IPS DF 6.9 (cell line): ENCODE data around the gene CHML.

ENCODE experiments used
- DNase-seq: peaks from one replicate; pipeline ENCODE4 v3.0.0-alpha.2; 2013; ENCODE audit warnings: low read depth, low spot score
- H3K27ac ChIP-seq: one replicate; pipeline ENCODE4 v1.5.1; 2013; ENCODE audit warnings: low read length, control low read depth
- H3K27me3 ChIP-seq: 2 replicates; pipeline ENCODE4 v1.6.1; 2013; ENCODE audit warnings: mild to moderate bottlenecking, low read length; ENCODE audit not compliant: control insufficient read depth, insufficient read depth
- H3K36me3 ChIP-seq: 2 replicates; pipeline ENCODE4 v1.6.1; 2013; ENCODE audit warnings: low read length; ENCODE audit not compliant: control insufficient read depth, insufficient read depth
- H3K4me1 ChIP-seq: 2 replicates; pipeline ENCODE4 v1.6.1; 2013; ENCODE audit warnings: low read length; ENCODE audit not compliant: control insufficient read depth, insufficient read depth
- H3K4me3 ChIP-seq: 2 replicates; pipeline ENCODE4 v1.5.1; 2013; ENCODE audit warnings: mild to moderate bottlenecking, low read length
- H3K9me3 ChIP-seq: 2 replicates; pipeline ENCODE4 v1.6.1; 2013; ENCODE audit warnings: low read length, inconsistent platforms; ENCODE audit not compliant: control insufficient read depth, insufficient read depth
- WGBS: extraction: QIAGEN DNeasy Blood & Tissue Kit; methylation state at CpG from one replicate; pipeline ENCODE4 v1.1.7; 2013; ENCODE audit warnings: mixed read lengths, missing lambda C conversion rate; ENCODE audit not compliant: insufficient read length, insufficient coverage; 5-methylcytosine and 5-hydroxymethylcytosine counted together

The CHML gene

DNA sequence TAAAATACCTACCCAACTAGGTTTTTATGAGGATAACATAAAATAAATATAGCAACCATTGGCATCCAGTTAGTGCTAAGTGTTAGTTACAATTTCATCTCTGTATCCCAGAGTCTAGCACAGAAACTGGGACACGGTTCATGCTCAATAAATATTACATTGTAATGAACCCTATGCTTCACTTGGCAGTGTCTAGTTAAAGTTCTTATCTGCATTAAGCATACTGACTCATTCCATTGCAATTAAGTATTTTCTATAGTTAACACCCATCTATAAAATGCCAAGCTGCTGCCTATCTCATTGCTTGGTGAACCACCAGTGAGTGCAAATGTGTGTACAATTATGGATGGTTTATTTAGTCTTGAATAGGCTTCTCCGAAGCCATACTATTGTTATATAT, 15.2 kb downstream of the CHML start:
- Histone ChIP-seq H3K4me3 (no peak overlapping the region), H3K4me1 (no peaks in the 10 kb centered on the region), H3K9me3 (no peaks in the 10 kb centered on the region), H3K27me3 (no peaks in the 10 kb centered on the region), H3K27ac (no peak overlapping the region), H3K36me3 (no peaks in the 10 kb centered on the region)
- no peak for DNase-seq
- no CpG with 5 or more reads among the region's 2 CpGs for WGBS

- Histone ChIP-seq H3K4me1 (no peaks in the 10 kb centered on the region), H3K4me3 (no peak overlapping the region), H3K9me3 (no peaks in the 10 kb centered on the region), H3K36me3 (no peaks in the 10 kb centered on the region), H3K27ac (no peak overlapping the region), H3K27me3 (no peaks in the 10 kb centered on the region)
- DNase-seq = no peak
- no CpG with 5 or more reads among the region's 5 CpGs for WGBS
Measured at GRCh38 chr1:241622669-241623068, 17.5 kb downstream of the CHML start.

DNA sequence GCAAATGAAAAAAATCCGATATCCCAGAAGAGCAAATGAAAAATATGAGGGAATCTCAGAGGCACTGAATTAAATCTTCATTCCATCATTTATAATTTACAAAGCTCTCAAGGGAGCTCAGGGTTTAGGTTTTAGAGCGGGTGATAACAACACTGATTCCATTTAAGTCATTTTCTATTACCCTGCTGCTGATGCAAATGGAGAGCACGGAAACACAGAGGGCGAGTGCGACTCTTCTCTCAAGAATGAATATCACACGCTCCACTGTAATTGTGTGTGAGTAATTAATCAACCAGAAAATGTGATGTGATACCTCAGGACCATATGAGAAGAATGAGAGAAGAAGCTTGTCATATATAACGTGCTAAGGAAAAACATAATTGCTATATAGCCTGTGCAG, 22.7 kb downstream of the CHML start:
- no peak overlapping the region for H3K4me3 ChIP-seq
- no peaks in the 10 kb centered on the region for H3K27me3 ChIP-seq
- DNase-seq = no peak
- no peaks in the 10 kb centered on the region for H3K9me3 ChIP-seq
- no CpG with 5 or more reads among the region's 7 CpGs for WGBS
- H3K27ac ChIP-seq = no peak overlapping the region
- H3K4me1 ChIP-seq = no peaks in the 10 kb centered on the region
- H3K36me3 ChIP-seq = no peaks in the 10 kb centered on the region

DNA sequence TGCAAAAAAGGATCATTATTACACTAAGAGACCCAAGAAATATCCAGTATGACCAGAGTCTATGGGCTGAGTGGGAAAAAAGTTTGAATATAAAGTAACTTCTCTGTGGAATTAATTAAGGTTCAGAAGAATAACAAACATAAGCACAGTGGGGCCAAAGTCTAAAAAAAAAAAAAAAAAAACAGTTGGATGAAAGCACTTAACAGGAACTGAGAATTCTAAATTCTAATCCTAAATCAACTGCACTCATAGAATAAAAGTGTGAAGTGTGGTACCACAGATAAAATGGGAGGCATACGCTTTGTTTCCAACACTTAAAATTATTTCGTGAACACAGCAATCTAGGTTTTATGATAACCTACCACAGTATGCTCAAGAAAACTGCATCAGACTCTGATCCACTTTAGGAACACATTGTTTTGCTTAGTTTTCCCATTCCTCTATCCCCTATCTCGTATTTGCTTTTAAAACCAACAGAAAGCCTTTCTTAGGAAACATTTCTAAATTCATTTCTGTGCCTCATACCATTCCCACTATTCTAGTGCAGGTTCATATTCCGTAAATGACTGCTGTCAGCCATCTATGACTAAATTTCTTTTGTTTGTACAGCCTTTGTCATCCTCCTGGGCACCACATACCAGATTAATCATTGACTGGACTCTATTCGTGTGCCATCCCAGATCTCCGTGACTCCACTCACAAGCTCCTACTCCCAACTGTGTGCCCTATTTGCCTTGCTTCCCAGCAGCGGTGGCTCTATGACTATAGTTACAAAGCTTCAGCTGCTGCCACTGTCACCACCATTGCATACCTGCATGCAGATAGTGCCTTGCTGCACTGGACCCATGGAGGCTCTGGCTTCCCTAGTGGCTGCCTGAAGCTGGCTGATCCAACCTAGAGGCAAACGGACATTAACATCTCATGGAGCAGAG, 24.9 kb downstream of the CHML start:
- Histone ChIP-seq H3K4me3 (no peak overlapping the region), H3K9me3 (no peaks in the 10 kb centered on the region), H3K27me3 (no peaks in the 10 kb centered on the region), H3K4me1 (no peaks in the 10 kb centered on the region), H3K27ac (no peak overlapping the region), H3K36me3 (no peaks in the 10 kb centered on the region)
- WGBS = no CpG with 5 or more reads among the region's 8 CpGs
- no peak for DNase-seq

DNA sequence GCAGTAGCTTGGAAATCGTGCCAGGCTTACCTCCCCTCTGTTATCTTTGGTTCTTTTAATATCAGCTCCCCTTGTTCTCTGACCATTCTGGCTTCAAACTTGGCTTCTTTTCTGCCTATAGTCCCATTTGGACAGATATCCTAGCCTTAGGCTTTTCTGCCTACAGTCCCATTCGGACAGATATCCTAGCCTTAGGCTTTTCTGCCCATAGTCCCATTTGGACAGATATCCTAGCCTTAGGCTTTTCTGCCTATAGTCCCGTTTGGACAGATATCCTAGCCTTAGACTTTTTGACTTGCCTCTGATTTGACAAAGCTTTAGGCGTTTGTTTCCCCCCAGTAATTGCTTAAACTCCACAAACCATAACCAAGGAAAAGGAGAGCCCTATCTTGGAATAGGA, 25.6 kb downstream of the CHML start:
- DNase-seq = no peak
- H3K27ac ChIP-seq = no peak overlapping the region
- WGBS = no CpG with 5 or more reads among the region's 4 CpGs
- no peaks in the 10 kb centered on the region for H3K36me3 ChIP-seq
- no peak overlapping the region for H3K4me3 ChIP-seq
- H3K27me3 ChIP-seq = no peaks in the 10 kb centered on the region
- H3K4me1 ChIP-seq = no peaks in the 10 kb centered on the region
- no peaks in the 10 kb centered on the region for H3K9me3 ChIP-seq

DNA sequence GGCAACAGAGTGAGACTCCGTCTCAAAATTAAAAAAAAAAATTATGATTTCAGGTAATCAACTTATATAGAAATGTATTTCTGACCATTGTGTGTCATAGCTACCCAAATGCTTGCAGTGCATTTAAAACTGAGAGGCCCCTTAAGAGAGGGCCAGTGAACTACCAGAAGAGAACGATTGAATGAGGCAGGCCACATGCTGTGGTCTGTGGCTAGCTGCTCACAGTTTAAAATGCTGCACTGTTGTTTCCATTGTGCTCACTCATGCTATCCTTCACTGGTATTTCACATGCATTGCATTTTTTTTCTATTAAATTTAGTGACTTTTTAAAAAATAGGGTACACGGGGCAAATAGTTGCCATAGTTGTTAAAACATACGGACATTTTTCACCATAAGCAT, 26.0 kb downstream of the CHML start:
- no peaks in the 10 kb centered on the region for H3K9me3 ChIP-seq
- DNase-seq = no peak
- H3K4me1 ChIP-seq = no peaks in the 10 kb centered on the region
- H3K36me3 ChIP-seq = no peaks in the 10 kb centered on the region
- H3K4me3 ChIP-seq = no peak overlapping the region
- WGBS = no CpG with 5 or more reads among the region's 4 CpGs
- H3K27ac ChIP-seq = no peak overlapping the region
- no peaks in the 10 kb centered on the region for H3K27me3 ChIP-seq

- no CpG with 5 or more reads among the region's 9 CpGs for WGBS
- H3K27ac ChIP-seq = no peak overlapping the region
Measured at GRCh38 chr1:241612533-241613477, 27.4 kb downstream of the CHML start.

GRCh38 chr1:241611736-241612135, 28.4 kb downstream of the CHML start:
- WGBS = no CpG with 5 or more reads among the region's 1 CpG
- no peak for DNase-seq
- no peak overlapping the region for H3K27ac ChIP-seq
- no peaks in the 10 kb centered on the region for H3K27me3 ChIP-seq
- no peaks in the 10 kb centered on the region for H3K4me1 ChIP-seq
- no peak overlapping the region for H3K4me3 ChIP-seq
- H3K36me3 ChIP-seq = no peaks in the 10 kb centered on the region
- no peaks in the 10 kb centered on the region for H3K9me3 ChIP-seq

More at GRCh38 chr1:241612533-241613477, 27.4 kb downstream of the CHML start:
- Histone ChIP-seq H3K36me3 (no peaks in the 10 kb centered on the region), H3K27me3 (no peaks in the 10 kb centered on the region), H3K9me3 (no peaks in the 10 kb centered on the region), H3K4me3 (no peak overlapping the region), H3K4me1 (no peaks in the 10 kb centered on the region)
- no peak for DNase-seq

GRCh38 chr1:241611063-241611462, 29.1 kb downstream of the CHML start:
- Histone ChIP-seq H3K4me3 (no peak overlapping the region), H3K27me3 (no peaks in the 10 kb centered on the region), H3K9me3 (no peaks in the 10 kb centered on the region), H3K36me3 (no peaks in the 10 kb centered on the region), H3K27ac (no peak overlapping the region), H3K4me1 (no peaks in the 10 kb centered on the region)
- DNase-seq = no peak
- WGBS = no CpG with 5 or more reads among the region's 3 CpGs

GRCh38 chr1:241610056-241610815, 29.9 kb downstream of the CHML start:
- DNase-seq = no peak
- no CpG with 5 or more reads among the region's 8 CpGs for WGBS

More at GRCh38 chr1:241610056-241610815, 29.9 kb downstream of the CHML start:
- H3K27me3 ChIP-seq = no peaks in the 10 kb centered on the region
- H3K4me3 ChIP-seq = no peak overlapping the region
- no peak overlapping the region for H3K27ac ChIP-seq
- H3K36me3 ChIP-seq = no peaks in the 10 kb centered on the region
- H3K4me1 ChIP-seq = no peaks in the 10 kb centered on the region
- H3K9me3 ChIP-seq = no peaks in the 10 kb centered on the region
